HUES48 (cell line): ENCODE data around the gene BRME1.
"Not testable (repeated sequence)": the region's sequence is repeated elsewhere in the genome, so short reads cannot be mapped to it uniquely, and the experiment has no call there.

ENCODE experiments used
- H3K27ac ChIP-seq: one replicate; pipeline ENCODE4 v1.7.0; 2013; ENCODE audit warnings: low read depth, low read length, inconsistent platforms
- H3K27me3 ChIP-seq: 2 replicates; pipeline ENCODE4 v1.6.1; 2013; ENCODE audit warnings: mild to moderate bottlenecking, low read length; ENCODE audit not compliant: control insufficient read depth, insufficient read depth
- H3K36me3 ChIP-seq: 2 replicates; pipeline ENCODE4 v1.6.1; 2013; ENCODE audit warnings: low read length; ENCODE audit not compliant: control insufficient read depth, insufficient read depth
- H3K4me1 ChIP-seq: 2 replicates; pipeline ENCODE4 v1.6.1; 2013; ENCODE audit warnings: mild to moderate bottlenecking, low read length; ENCODE audit not compliant: control insufficient read depth, insufficient read depth
- H3K4me3 ChIP-seq: 2 replicates; pipeline ENCODE4 v1.5.1; 2013; ENCODE audit warnings: mild to moderate bottlenecking, low read depth, low read length
- H3K9ac ChIP-seq: 2 replicates; pipeline ENCODE4 v1.6.1; 2013; ENCODE audit warnings: mild to moderate bottlenecking, low read depth, low read length, moderate library complexity
- H3K9me3 ChIP-seq: 2 replicates; pipeline ENCODE4 v1.6.1; 2013; ENCODE audit warnings: low read length; ENCODE audit not compliant: control insufficient read depth, insufficient read depth

Gene BRME1

DNA sequence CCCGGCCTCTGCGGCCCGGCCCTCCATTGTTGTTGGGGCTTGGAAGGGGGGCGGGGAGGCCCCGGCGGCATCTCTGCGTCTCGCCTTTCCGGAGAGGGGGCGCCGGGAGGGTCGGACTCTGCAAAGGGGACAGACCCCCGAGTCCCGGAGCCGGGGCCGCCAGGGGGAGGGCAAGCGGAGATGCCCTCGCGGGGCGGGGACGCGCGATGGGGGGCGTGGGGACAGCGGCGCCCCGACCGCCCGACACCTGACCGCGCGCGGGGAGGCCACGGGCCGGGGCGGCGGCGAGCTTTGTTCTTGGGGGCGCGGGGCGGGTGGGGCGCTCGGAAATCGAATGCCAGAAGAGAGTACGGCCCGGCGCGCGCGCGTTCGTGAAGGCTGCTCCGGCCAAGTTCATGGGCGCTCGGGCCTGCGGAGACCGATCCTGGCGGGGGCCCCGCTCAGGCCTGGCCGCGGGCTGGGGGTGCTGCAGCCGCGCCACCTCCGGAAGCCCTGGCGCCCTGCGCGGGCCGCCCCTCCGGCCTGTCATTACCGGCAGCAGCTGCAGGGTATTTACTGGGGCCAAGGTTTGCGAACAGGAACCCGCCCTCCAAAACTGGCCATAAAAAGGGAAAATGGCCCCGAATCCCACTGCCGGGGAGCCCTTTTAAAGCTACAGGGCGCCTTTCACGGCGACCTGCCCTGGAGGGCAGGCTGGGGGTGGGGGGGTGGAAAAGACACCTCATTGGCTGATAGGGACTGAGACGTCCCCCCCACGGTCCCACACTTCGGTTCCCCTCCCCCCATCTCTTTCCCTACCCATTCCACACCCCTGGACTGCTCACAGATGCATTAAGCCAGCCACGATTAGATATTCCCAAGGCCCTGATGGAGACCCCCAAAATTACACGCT lies 40.1 kb downstream of the BRME1 start:
- no peak overlapping the region for H3K27ac ChIP-seq
- H3K36me3 ChIP-seq, result no peaks in the 10 kb centered on the region
- no peaks in the 10 kb centered on the region for H3K9me3 ChIP-seq
- H3K4me3 ChIP-seq, result peak overlapping the region; percentile 46; the same call in 1 of the 2 replicates
- no peak overlapping the region for H3K9ac ChIP-seq
- H3K27me3 ChIP-seq, result peaks cover 69% of the 10 kb centered on the region
- H3K4me1 ChIP-seq, result peaks cover 7% of the 10 kb centered on the region

DNA sequence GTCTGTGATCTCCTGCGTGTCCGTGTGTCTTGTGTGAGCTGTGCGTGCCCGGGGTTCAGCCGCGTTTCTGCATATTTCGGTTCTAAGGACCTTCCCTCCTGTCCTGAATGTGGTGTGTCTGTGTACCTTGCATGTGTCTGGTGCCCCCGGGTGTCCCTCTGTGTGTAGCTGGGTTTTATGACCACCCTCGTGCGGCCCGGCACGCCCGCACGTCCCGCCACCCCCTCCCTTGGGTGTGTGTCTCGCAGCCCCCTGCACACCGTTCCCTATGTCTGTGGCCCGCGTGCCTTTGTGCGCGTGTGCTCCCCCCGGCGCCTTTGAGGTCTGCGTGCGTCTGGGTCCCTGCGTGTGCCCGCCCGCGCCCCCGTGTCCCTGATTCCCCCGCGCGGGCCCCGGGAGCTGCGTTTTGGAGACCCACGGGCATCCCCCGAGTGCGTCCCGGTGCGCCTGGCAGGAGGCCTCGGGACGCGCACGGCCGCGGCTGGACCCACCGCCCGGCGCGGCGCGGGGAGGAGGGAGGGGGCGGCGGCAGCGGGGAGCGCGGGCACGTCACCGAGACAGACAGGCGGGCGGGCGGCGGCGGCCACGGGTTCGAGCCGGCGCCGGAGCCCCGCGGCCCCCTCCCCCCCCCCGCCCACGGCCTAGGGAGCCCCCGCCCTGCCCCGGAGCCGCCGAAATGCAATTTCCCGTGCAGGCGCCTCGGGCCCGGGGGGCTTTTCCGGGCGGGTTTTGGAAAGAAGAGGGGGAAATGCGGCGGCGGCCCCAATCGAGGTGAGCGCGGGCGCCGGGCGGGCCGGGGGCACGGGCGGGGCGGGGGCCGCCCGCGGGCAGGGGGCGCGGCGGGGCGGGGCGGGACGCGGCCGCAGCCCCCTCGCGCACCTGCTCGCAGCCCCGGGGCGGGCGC lies 41.0 kb downstream of the BRME1 start:
- H3K4me3 ChIP-seq, result peak overlapping the region; percentile 46; the same call in 1 of the 2 replicates
- no peaks in the 10 kb centered on the region for H3K36me3 ChIP-seq
- H3K9ac ChIP-seq, result no peak overlapping the region
- no peaks in the 10 kb centered on the region for H3K9me3 ChIP-seq
- H3K27me3 ChIP-seq, result peaks cover 62% of the 10 kb centered on the region
- peaks cover 7% of the 10 kb centered on the region for H3K4me1 ChIP-seq
- H3K27ac ChIP-seq, result no peak overlapping the region

DNA sequence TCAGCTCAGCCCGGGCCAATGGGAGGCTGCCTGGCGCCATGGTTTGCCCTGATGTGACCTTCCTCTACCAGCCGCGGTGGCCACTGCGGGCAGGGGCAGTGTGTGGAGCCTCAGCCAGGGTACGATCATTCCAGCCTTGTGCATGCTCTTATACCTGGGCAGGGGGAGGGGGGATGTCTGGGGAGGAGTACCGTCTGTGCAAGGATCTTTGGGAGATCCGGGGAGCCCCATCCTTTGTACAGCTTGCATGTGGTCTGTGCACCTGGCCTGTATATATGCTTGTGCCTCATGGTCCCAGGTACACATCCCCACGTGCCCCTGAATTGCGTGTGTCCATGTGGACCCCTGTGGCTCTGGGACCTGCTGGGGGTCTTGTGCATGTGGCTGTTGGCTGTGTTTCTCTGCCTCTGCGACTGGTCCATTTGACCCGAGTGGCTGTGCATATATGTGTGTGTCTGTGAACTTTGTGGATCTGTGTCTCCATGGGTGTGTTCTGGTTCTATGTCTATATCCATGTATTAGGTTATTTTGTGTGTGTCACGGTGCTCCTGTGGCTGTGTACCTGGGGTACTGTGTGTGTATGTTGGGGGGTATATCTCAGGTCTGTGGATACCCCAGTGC lies 41.8 kb downstream of the BRME1 start:
- no peaks in the 10 kb centered on the region for H3K36me3 ChIP-seq
- no peaks in the 10 kb centered on the region for H3K9me3 ChIP-seq
- peaks cover 57% of the 10 kb centered on the region for H3K27me3 ChIP-seq
- H3K27ac ChIP-seq, result no peak overlapping the region
- H3K4me3 ChIP-seq, result no peak overlapping the region
- H3K4me1 ChIP-seq, result peaks cover 7% of the 10 kb centered on the region
- no peak overlapping the region for H3K9ac ChIP-seq

DNA sequence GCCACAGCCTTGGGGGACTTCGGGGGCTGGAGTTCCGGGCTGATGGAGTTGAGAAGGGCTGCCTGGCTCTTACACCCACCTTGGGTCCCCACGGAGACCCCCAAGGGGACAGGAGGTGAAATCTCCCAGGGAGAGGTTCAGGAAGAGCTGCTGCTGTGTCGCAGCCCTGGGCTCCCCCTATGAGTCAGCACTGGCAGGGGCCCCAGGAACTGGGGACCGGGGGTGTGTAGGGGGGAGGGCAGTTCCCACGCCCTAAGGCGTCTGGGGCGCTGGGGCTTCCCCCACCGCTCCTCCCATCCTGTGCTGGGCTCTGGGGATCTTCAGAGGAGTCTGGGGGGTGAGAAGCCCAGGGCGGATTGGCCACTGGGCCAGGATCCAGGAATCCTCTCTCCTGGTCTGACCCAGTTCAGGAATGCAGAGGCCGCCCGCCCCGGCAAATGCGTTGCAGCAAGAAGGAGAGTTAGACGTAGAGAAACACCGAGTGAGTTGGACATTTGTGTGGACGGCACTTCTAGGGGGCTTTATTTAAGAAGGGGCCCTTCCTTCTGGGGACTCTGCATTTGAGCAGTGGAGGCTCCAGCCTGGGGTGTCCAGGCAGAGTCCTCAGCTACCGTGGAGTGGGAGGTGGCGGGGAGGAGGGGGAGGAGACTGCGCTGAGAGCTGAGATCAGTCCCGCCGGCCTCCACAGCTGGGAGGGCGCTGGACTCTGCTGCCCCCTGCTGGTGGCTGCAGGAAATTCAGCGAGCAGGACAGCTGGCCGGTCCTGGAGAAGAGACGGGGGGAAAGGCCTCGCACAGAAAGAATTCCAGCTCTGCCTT lies 44.0 kb downstream of the BRME1 start:
- Histone ChIP-seq H3K9me3 (no peaks in the 10 kb centered on the region), H3K27me3 (peaks cover 34% of the 10 kb centered on the region), H3K27ac (peak overlapping the region; percentile 70), H3K4me3 (peak overlapping the region; percentile 59), H3K36me3 (no peaks in the 10 kb centered on the region), H3K9ac (0 out of 2 replicates have a peak overlapping the region, but pooled peaks have one; percentile 21), H3K4me1 (peaks cover 7% of the 10 kb centered on the region)

DNA sequence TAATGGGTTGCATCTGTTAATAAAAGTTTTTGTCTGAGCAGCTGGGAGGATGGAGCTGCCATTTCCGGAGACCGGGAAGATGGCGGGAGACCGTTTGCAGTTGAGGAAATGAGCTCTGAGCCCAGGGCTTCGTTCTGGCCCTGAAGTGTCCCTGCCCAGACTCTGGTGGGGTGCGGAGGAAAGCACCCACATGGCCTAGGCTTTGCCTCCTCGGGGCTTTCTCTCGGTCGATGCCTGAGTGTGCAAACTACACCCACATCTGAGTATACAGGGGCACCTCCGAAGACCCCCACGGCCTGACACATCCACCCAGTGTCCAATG lies 44.6 kb downstream of the BRME1 start:
- Histone ChIP-seq H3K4me1 (peaks cover 7% of the 10 kb centered on the region), H3K9me3 (no peaks in the 10 kb centered on the region), H3K4me3 (no peak overlapping the region), H3K36me3 (no peaks in the 10 kb centered on the region), H3K27me3 (peaks cover 29% of the 10 kb centered on the region), H3K27ac (no peak overlapping the region), H3K9ac (0 out of 2 replicates have a peak overlapping the region, but pooled peaks have one; percentile 4)

DNA sequence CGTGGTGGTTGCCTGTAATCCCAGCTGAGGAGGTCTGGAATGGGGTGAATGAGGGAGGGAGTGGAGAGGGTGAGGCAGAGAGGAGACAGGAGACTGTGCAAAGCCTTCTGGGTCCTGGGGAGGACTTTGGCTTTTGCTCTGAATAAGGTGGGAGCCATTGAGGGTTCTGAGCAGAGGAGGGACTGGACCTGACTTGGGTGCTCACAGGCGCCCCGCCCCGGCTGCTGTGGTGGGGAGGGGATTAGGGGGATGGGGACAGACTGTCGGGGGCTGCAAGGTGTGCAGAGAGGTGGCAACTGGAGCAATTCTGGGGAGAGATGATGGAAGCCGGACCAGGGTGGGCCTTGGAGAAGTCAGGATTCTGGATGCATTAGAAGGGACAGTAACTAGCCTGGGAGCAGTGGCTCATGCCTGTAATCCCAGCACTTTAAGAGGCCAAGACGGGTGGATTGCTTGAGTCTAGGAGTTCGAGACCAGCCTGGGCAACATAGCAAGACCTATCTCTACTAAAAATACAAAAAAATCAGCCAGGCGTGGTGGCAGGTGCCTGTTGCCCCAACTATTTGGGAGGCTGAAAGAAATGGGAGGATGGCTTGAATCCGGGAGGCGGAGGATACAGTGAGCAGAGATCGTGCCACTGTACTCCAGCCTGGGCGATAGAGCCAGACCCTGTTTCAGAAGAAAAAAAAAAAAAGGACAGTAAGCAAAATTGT lies 45.1 kb downstream of the BRME1 start:
- Histone ChIP-seq H3K4me1 (peaks cover 7% of the 10 kb centered on the region), H3K27me3 (peaks cover 23% of the 10 kb centered on the region), H3K36me3 (no peaks in the 10 kb centered on the region), H3K9ac (no peak overlapping the region), H3K9me3 (no peaks in the 10 kb centered on the region), H3K27ac (no peak overlapping the region), H3K4me3 (no peak overlapping the region)

DNA sequence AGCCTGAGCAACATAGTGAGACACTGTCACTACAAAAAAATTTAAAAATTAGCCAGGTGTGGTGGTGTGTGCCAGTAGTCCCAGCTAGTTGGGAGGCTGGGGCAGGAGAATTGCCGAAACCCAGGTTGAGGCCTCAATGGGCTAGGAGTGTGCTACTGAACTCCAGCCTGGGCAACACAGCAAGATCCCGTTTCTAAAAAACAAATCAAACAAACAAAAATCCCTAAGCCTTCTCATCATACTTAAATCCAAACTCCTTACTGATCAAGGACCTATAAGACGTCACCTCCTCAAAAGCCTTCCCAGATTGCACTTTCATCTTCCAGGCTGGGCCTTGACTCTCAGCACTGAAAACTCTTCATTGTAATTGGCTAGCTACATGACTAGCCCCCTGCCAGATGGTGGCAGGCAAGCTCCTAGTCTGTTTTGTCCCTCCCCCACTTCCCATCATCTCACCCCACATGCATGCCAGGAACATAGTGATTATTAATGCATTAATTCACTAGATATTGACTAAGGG lies 46.5 kb downstream of the BRME1 start:
- Histone ChIP-seq H3K9me3 (no peaks in the 10 kb centered on the region), H3K36me3 (no peaks in the 10 kb centered on the region), H3K9ac (no peak overlapping the region), H3K4me1 (peaks cover 7% of the 10 kb centered on the region), H3K27me3 (peaks cover 14% of the 10 kb centered on the region), H3K27ac (no peak overlapping the region), H3K4me3 (no peak overlapping the region)

DNA sequence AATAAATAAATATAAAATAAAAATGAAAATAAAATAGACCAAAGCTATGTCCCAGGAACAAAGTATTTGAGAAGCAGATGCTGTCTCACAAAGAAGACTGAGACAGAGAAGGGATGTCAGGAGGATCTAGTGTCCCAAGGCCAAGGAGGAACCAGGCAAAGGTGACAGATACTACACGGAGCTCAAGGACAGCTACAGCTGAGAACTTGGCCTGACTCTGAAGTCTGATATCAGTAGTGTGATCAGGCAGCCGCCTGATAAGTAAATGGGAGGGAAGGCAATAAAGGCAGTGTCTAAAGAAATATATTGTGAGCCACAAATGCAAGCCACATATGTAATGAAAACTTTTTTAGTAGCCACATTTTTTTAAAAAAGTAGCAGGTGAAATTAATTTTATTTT lies 49.4 kb downstream of the BRME1 start:
- H3K4me1 ChIP-seq, result peaks cover 4% of the 10 kb centered on the region
- H3K4me3 ChIP-seq, result no peak overlapping the region
- H3K27ac ChIP-seq, result no peak overlapping the region
- no peaks in the 10 kb centered on the region for H3K36me3 ChIP-seq
- no peaks in the 10 kb centered on the region for H3K9me3 ChIP-seq
- no peak overlapping the region for H3K9ac ChIP-seq
- H3K27me3 ChIP-seq, result no peaks in the 10 kb centered on the region

DNA sequence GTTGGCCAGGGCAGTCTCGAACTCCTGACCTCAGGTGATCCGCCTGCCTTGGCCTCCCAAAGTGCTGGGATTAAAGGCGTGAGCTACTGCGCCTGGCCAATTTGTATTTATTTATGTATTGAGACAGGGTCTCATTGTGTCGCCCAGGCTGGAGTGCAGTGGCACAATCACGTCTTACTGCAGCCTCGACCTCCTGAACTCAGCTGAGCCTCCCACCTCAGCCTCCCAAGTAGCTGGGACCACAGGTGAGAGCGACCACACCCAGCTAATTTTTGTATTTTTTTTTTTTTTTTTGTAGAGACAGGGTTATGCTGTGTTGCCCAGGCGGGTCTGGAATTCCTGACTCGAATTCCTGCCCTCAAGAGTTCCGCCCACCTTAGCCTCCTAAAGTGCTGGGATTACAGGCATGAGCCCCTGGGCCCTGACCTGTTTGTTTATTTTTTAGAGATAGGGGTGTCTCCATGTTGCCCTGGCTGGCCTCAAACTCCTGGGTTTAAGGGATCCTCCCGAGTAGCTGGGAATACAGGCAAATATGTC lies 53.7 kb downstream of the BRME1 start:
- H3K36me3 ChIP-seq, H3K9me3 ChIP-seq, H3K9ac ChIP-seq, H3K27ac ChIP-seq, H3K4me3 ChIP-seq, H3K27me3 ChIP-seq: not testable (repeated sequence)
- peaks cover 21% of the 10 kb centered on the region for H3K4me1 ChIP-seq
